ENCODE measurements around the gene ZBTB16. TPM values are rescaled to one million over a fixed set of nuclear protein-coding genes. Genes with fewer than 3 reads are reported as not detected.

The ZBTB16 gene
- total and polyA plus RNA-seq, 2 of the 13 experiments (the other 11 are each of a cell fraction or from before 2014, with no cell fraction given) = not detected

GRCh38 chr11:114091516-114092397 is 32.2 kb downstream of the ZBTB16 start (continued):
- TF ChIP-seq FOXK1 (CRISPR knock-in tag; IDR thresholded peaks at IDR 0.05; ENCODE audit: borderline replicate concordance, low read depth) = no peak
- no peak for TF ChIP-seq NR2F1 (CRISPR knock-in tag; IDR thresholded peaks at IDR 0.05)
- no peak for TF ChIP-seq PTBP1 (IDR thresholded peaks at IDR 0.05; ENCODE audit: low read depth, low read length, poor library complexity, severe bottlenecking)
- TF ChIP-seq SIX4 (CRISPR knock-in tag; IDR thresholded peaks at IDR 0.05) = no peak
- no peak for TF ChIP-seq CC2D1A (CRISPR knock-in tag; IDR thresholded peaks at IDR 0.05)
- no peak for TF ChIP-seq IRF9 (CRISPR knock-in tag; IDR thresholded peaks at IDR 0.05; ENCODE audit: borderline replicate concordance)
- no peak for TF ChIP-seq ZNF563 (CRISPR knock-in tag; IDR thresholded peaks at IDR 0.05)
- TF ChIP-seq ZNF121 (CRISPR knock-in tag; IDR thresholded peaks at IDR 0.05) = 0 out of 2 replicates have a peak, but pooled peaks have one; percentile 11
- TF ChIP-seq ZMAT5 (CRISPR knock-in tag; IDR thresholded peaks at IDR 0.05; ENCODE audit: borderline replicate concordance, low read depth) = no peak
- no peak for TF ChIP-seq STAG1 (CRISPR knock-in tag; IDR thresholded peaks at IDR 0.05)
- no peak for TF ChIP-seq ZNF550 (CRISPR knock-in tag; IDR thresholded peaks at IDR 0.05; ENCODE audit: borderline replicate concordance)
- TF ChIP-seq TBX2 (CRISPR knock-in tag; IDR thresholded peaks at IDR 0.05; ENCODE audit: borderline replicate concordance) = no peak
- no peak for TF ChIP-seq MTERF4 (CRISPR knock-in tag; IDR thresholded peaks at IDR 0.05)
- 0 out of 2 replicates have a peak, but pooled peaks have one; percentile 40 for TF ChIP-seq ZNF431 (CRISPR knock-in tag; IDR thresholded peaks at IDR 0.05; ENCODE audit: borderline replicate concordance, low read depth)
- no peak for TF ChIP-seq NFKB2 (CRISPR knock-in tag; IDR thresholded peaks at IDR 0.05; ENCODE audit: borderline replicate concordance)
- no peak for TF ChIP-seq MLXIP (CRISPR knock-in tag; IDR thresholded peaks at IDR 0.05; ENCODE audit: borderline replicate concordance)
- no peak for TF ChIP-seq RELA (CRISPR knock-in tag; IDR thresholded peaks at IDR 0.05)
- peak; percentile 25; the same call in 1 of the 2 replicates for TF ChIP-seq HDAC2 (CRISPR knock-in tag; IDR thresholded peaks at IDR 0.05)
- TF ChIP-seq SOX5 (CRISPR knock-in tag; IDR thresholded peaks at IDR 0.05; ENCODE audit: borderline replicate concordance) = peak; percentile 36; the same call in 1 of the 2 replicates
- 0 out of 2 replicates have a peak, but pooled peaks have one; percentile 38 for TF ChIP-seq FOXP4 (CRISPR knock-in tag; IDR thresholded peaks at IDR 0.05)
- TF ChIP-seq FOXO1 (CRISPR knock-in tag; IDR thresholded peaks at IDR 0.05) = 0 out of 2 replicates have a peak, but pooled peaks have one; percentile 8

Measured in HepG2 (cell line).